Left lung (tissue), 10 donors: ENCODE results near the gene HPS4. TPM values are rescaled to one million over a fixed set of nuclear protein-coding genes. Genes with fewer than 3 reads are reported as not detected.
A peak's percentile ranks its signal among the peaks of the same experiment; 100 is the strongest.

Source experiments
- ATAC-seq: fragments of 200-7000 bp; cut with Tn5 transposase; one replicate; pipeline ENCODE4 v1.9.1; 2020; ENCODE audit warnings: moderate library complexity
- DNase-seq, 4 donors: peaks; one replicate each; pipeline ENCODE4 v3.0.0-alpha.2; 2013 to 2020
- H3K27ac ChIP-seq, 2 donors: fragments of 200-600 bp; sonication (generic) in 1 of 2; one replicate each; pipeline versions ENCODE4 v1.5.0 to v1.8.0; 2020 to 2021
- H3K27me3 ChIP-seq, 2 donors: fragments of 200-600 bp; sonication (generic) in 1 of 2; one replicate each; pipeline versions ENCODE4 v1.5.0 to v1.8.0; 2020 to 2021
- H3K36me3 ChIP-seq, 2 donors: fragments of 200-600 bp; sonication (generic) in 1 of 2; one replicate each; pipeline versions ENCODE4 v1.5.0 to v1.8.0; 2020 to 2021
- H3K4me1 ChIP-seq, 2 donors: fragments of 200-600 bp; one replicate each; pipeline ENCODE4 v1.8.0; 2021
- H3K4me3 ChIP-seq, 2 donors: fragments of 200-600 bp; sonication (generic) in 1 of 2; one replicate each; pipeline versions ENCODE4 v1.5.0 to v1.8.0; 2020 to 2021; ENCODE audit warnings: mild to moderate bottlenecking in 1 of 2
- H3K9me3 ChIP-seq, 2 donors: fragments of 200-600 bp; sonication (generic) in 1 of 2; one replicate each; pipeline versions ENCODE4 v1.5.0 to v1.8.0; 2020 to 2021
- CTCF ChIP-seq, 2 donors: fragments of 200-600 bp; sonication (generic) in 1 of 2; IDR thresholded peaks; one replicate each; pipeline versions ENCODE4 v1.5.0 to v1.8.0; 2021; ENCODE audit warnings: antibody characterized with exemption in 2 of 2
- intact Hi-C, 2 donors: fragments of 100-400 bp; cut with DNase I; formaldehyde crosslinking; loops; one replicate each; pipeline versions ENCODE4 v1.11.2 to v1.14.2; 2022
- polyA plus RNA-seq, 6 donors: library from polyadenylated mRNA; unstranded; fragments of 120-200 nt; gene quantifications; one replicate each; pipeline ENCODE4 v1.2.1, GENCODE V29; 2013; ENCODE audit not compliant: insufficient read length in 6 of 6
- total RNA-seq, 2 donors: library from RNA; stranded (reverse); fragmentation: NEBNext Ultra II Directional; extraction: Animal tissue kit (Norgen Biotek cat#: 25700); gene quantifications; one replicate each; pipeline ENCODE4 v1.2.1, GENCODE V29; 2021
- donor health status: DM: no; HTN: yes; CAD: no.
- donor health status: DM: no; HTN: no; CAD: no.

The HPS4 gene
- total and polyA plus RNA-seq, 8 donors, result 25.4 to 40.7 (median 34.4) TPM

DNA sequence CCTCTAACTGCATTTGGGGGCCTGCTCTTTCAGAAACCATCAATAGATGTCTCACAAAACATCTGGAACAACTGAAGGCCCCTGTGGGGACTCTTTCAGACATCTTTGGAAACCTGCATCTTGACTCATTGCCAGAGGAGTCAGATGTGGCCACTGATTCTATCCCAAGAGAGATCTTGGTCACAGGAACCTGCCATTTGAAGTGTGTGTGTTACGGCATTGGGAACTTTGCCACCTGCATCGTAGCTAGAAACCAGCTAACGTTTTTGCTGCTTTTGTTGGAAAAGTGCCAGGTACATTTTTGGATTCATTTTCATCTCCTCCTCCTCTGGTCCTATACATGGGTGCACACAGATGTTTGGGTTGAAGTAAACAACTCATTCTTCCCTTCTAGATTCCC is 4.4 kb upstream of the HPS4 start:
- Histone ChIP-seq H3K27me3 (no peaks in the 10 kb centered on the region), H3K9me3 (no peaks in the 10 kb centered on the region), H3K36me3 (peaks cover 0 to 65% of the 10 kb centered on the region in 2 donors), H3K4me1 (peaks cover 5 to 27% of the 10 kb centered on the region in 2 donors), H3K4me3 (no peak overlapping the region), H3K27ac (no peak overlapping the region)
- no peak for TF ChIP-seq CTCF (IDR thresholded peaks at IDR 0.05)
- intact Hi-C loops, result no loop called here
- no peak for ATAC-seq
- no peak for DNase-seq

DNA sequence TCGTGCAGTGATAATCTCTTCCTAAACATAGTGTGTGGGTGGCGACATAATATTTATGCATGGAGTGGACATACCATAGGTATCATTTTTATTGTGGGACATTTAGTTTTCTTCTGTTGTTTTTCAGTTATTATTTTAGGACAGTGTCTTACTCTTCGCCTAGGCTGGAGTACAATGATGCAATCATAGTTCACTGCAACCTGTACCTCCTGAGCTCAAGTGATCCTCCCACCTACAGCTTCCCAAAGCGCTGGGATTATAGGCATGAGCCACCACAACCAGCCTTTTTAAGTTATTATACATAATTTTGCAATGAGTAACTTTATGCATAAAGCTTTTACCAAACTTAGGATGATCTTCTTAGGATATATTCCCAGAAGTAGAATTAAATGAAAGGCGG is 2.8 kb upstream of the HPS4 start:
- DNase-seq, result no peak
- no peak for ATAC-seq
- H3K4me1 ChIP-seq, result peaks cover 9 to 43% of the 10 kb centered on the region in 2 donors
- no peak for TF ChIP-seq CTCF (IDR thresholded peaks at IDR 0.05)
- H3K4me3 ChIP-seq, result no peak overlapping the region
- no peaks in the 10 kb centered on the region for H3K9me3 ChIP-seq
- H3K27me3 ChIP-seq, result no peaks in the 10 kb centered on the region
- peaks cover 0 to 49% of the 10 kb centered on the region in 2 donors for H3K36me3 ChIP-seq
- H3K27ac ChIP-seq, result no peak overlapping the region
- intact Hi-C loops, result no loop called here

- Histone ChIP-seq H3K36me3 (peaks cover 0 to 44% of the 10 kb centered on the region in 2 donors), H3K9me3 (no peaks in the 10 kb centered on the region), H3K27ac (peak overlapping the region in 1 of 2 donors; percentile 94), H3K27me3 (no peaks in the 10 kb centered on the region), H3K4me3 (no peak overlapping the region), H3K4me1 (peaks cover 9 to 48% of the 10 kb centered on the region in 2 donors)
- no peak for ATAC-seq
- intact Hi-C loops, result no loop called here
- TF ChIP-seq CTCF (IDR thresholded peaks at IDR 0.05), result no peak
- DNase-seq, result no peak
Observed at GRCh38 chr22:26485806-26486390, 2.3 kb upstream of the HPS4 start.

GRCh38 chr22:26485013-26485412 is 1.4 kb upstream of the HPS4 start:
- no peak for TF ChIP-seq CTCF (IDR thresholded peaks at IDR 0.05)
- Histone ChIP-seq H3K36me3 (peaks cover 0 to 35% of the 10 kb centered on the region in 2 donors), H3K27ac (peak overlapping the region in 1 of 2 donors; percentile 94), H3K27me3 (no peaks in the 10 kb centered on the region), H3K4me3 (peak overlapping the region in 1 of 2 donors; percentile 98), H3K9me3 (no peaks in the 10 kb centered on the region), H3K4me1 (peaks cover 9 to 57% of the 10 kb centered on the region in 2 donors)
- ATAC-seq (no peak), DNase-seq (no peak)
- intact Hi-C loops, result no loop called here

- TF ChIP-seq CTCF (IDR thresholded peaks at IDR 0.05), result no peak
- intact Hi-C loops, result no loop called here
- no peak for DNase-seq
- Histone ChIP-seq H3K36me3 (peaks cover 0 to 28% of the 10 kb centered on the region in 2 donors), H3K27me3 (no peaks in the 10 kb centered on the region), H3K27ac (peak overlapping the region; percentile 92 to 94), H3K4me3 (peak overlapping the region; percentile 97 to 98), H3K9me3 (no peaks in the 10 kb centered on the region), H3K4me1 (peaks cover 13 to 63% of the 10 kb centered on the region in 2 donors)
- no peak for ATAC-seq
Observed at GRCh38 chr22:26484360-26484706, 750 bp upstream of the HPS4 start.
